ENCODE measurements around the gene OCIAD2. TPM values are rescaled to one million over a fixed set of nuclear protein-coding genes. Genes with fewer than 3 reads are reported as not detected.

OCIAD2 gene
- total and polyA plus RNA-seq, 2 of the 8 experiments (the other 6 are each of a cell fraction or from before 2014, with no cell fraction given) = 105 to 122 TPM

GRCh38 chr4:48913346-48913745, 6.8 kb upstream of the OCIAD2 start (continued):
- TF ChIP-seq SAP30 (IDR thresholded peaks at IDR 0.05; ENCODE audit: insufficient read depth, insufficient replicate concordance, low read length) (no peak), BACH1 (IDR thresholded peaks at IDR 0.05; ENCODE audit: low read length) (no peak), ATF3 (IDR thresholded peaks at IDR 0.05; ENCODE audit: insufficient read depth, low read depth, low read length) (no peak), RBBP5 (IDR thresholded peaks at IDR 0.05; ENCODE audit: borderline replicate concordance, low read depth, low read length) (no peak), SUZ12 (IDR thresholded peaks at IDR 0.05; ENCODE audit: low read length) (no peak)
